ENCODE measurements around the gene R3HDM2.

The R3HDM2 gene

DNA sequence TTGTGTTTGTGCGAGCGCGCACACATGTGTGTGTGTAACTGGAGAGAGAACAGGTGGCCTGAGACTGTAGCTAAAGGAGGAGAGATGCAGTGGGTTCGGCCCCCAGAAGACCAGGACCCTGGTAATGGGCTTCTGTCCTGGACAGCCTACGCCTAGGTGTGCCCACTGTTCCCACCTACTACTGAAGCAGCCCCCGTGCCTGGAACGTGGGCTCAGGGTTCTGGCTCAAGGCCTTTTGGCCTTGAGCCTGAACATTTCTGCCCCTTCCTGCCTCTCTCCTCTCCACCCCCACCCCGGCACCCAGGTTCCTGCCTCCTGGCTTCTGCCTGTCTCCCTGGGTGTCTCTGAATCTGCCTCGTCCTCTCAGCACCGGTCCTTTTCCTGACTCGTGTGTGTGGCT is 215.8 kb downstream of the R3HDM2 start:
- Histone ChIP-seq H3K9me3 (ENCODE audit: insufficient read depth, low read depth, low read length) (no peaks in the 10 kb centered on the region), H3K4me2 (ENCODE audit: low read depth, low read length, poor library complexity, severe bottlenecking) (no peak overlapping the region), H3K27me3 (ENCODE audit: insufficient read depth, low read length, poor library complexity, severe bottlenecking) (no peaks in the 10 kb centered on the region), H3K9ac (ENCODE audit: low read depth, low read length, poor library complexity, severe bottlenecking) (no peak overlapping the region), H3K4me3 (ENCODE audit: low read length, poor library complexity, severe bottlenecking) (no peak overlapping the region), H3K4me1 (ENCODE audit: insufficient read depth, low read length, poor library complexity, severe bottlenecking) (peaks cover 9% of the 10 kb centered on the region), H3F3A (ENCODE audit: low read depth) (no peaks in the 10 kb centered on the region), H3K79me2 (ENCODE audit: insufficient read depth, low read length) (no peaks in the 10 kb centered on the region), H4K20me1 (ENCODE audit: insufficient read depth, low read length, poor library complexity, severe bottlenecking) (no peaks in the 10 kb centered on the region), H2AFZ (ENCODE audit: low read length) (no peak overlapping the region), H3K36me3 (ENCODE audit: insufficient read depth, low read length) (no peaks in the 10 kb centered on the region), H3K9me2 (replicated peaks; ENCODE audit: low read depth, low read length) (no peaks in the 10 kb centered on the region)
- no peak for TF ChIP-seq EZH2phosphoT487 (IDR thresholded peaks at IDR 0.05; ENCODE audit: borderline replicate concordance)
- TF ChIP-seq, protein P1, sequence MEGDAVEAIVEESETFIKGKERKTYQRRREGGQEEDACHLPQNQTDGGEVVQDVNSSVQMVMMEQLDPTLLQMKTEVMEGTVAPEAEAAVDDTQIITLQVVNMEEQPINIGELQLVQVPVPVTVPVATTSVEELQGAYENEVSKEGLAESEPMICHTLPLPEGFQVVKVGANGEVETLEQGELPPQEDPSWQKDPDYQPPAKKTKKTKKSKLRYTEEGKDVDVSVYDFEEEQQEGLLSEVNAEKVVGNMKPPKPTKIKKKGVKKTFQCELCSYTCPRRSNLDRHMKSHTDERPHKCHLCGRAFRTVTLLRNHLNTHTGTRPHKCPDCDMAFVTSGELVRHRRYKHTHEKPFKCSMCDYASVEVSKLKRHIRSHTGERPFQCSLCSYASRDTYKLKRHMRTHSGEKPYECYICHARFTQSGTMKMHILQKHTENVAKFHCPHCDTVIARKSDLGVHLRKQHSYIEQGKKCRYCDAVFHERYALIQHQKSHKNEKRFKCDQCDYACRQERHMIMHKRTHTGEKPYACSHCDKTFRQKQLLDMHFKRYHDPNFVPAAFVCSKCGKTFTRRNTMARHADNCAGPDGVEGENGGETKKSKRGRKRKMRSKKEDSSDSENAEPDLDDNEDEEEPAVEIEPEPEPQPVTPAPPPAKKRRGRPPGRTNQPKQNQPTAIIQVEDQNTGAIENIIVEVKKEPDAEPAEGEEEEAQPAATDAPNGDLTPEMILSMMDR (conservative IDR thresholded peaks at IDR 0.05; ENCODE audit: low read length) = no peak

DNA sequence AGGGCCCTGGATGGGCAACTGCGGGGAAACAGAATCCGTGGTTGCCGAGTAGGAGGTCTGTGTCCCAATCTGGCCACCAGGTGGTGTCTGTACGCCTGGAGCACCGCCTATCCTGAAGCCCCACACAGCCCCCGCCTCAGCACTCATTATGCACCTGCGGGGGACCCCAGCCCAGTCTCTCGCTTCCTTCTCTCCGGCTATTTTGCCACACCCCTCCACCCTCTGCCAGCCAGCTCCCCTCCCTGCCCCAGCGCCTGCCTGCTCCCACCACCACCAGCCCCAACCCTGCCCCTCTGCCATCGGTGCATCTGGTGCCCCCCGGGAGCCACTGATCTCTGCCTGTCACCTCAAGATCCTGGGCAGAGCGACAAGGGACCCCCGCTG is 216.5 kb downstream of the R3HDM2 start:
- Histone ChIP-seq H3K27me3 (ENCODE audit: insufficient read depth, low read length, poor library complexity, severe bottlenecking) (no peaks in the 10 kb centered on the region), H3K9ac (ENCODE audit: low read depth, low read length, poor library complexity, severe bottlenecking) (peak overlapping the region; percentile 56), H3K4me1 (ENCODE audit: insufficient read depth, low read length, poor library complexity, severe bottlenecking) (peaks cover 9% of the 10 kb centered on the region), H4K20me1 (ENCODE audit: insufficient read depth, low read length, poor library complexity, severe bottlenecking) (no peaks in the 10 kb centered on the region), H3K36me3 (ENCODE audit: insufficient read depth, low read length) (no peaks in the 10 kb centered on the region), H3K79me2 (ENCODE audit: insufficient read depth, low read length) (no peaks in the 10 kb centered on the region), H3K9me2 (replicated peaks; ENCODE audit: low read depth, low read length) (no peaks in the 10 kb centered on the region), H3F3A (ENCODE audit: low read depth) (no peaks in the 10 kb centered on the region), H3K4me3 (ENCODE audit: low read length, poor library complexity, severe bottlenecking) (peak overlapping the region; percentile 28), H2AFZ (ENCODE audit: low read length) (peak overlapping the region; percentile 78), H3K4me2 (ENCODE audit: low read depth, low read length, poor library complexity, severe bottlenecking) (peak overlapping the region; percentile 64), H3K9me3 (ENCODE audit: insufficient read depth, low read depth, low read length) (no peaks in the 10 kb centered on the region)
- no peak for TF ChIP-seq EZH2phosphoT487 (IDR thresholded peaks at IDR 0.05; ENCODE audit: borderline replicate concordance)
- TF ChIP-seq, protein P1 (conservative IDR thresholded peaks at IDR 0.05; ENCODE audit: low read length) = peak; percentile 80

GRCh38 chr12:57213763-57214397 is 217.0 kb downstream of the R3HDM2 start:
- Histone ChIP-seq H3K79me2 (ENCODE audit: insufficient read depth, low read length) (no peaks in the 10 kb centered on the region), H3K9me2 (replicated peaks; ENCODE audit: low read depth, low read length) (no peaks in the 10 kb centered on the region), H3K4me3 (ENCODE audit: low read length, poor library complexity, severe bottlenecking) (peak overlapping the region; percentile 47), H3K9ac (ENCODE audit: low read depth, low read length, poor library complexity, severe bottlenecking) (peak overlapping the region; percentile 56), H3K36me3 (ENCODE audit: insufficient read depth, low read length) (no peaks in the 10 kb centered on the region), H3K9me3 (ENCODE audit: insufficient read depth, low read depth, low read length) (no peaks in the 10 kb centered on the region), H2AFZ (ENCODE audit: low read length) (peak overlapping the region; percentile 78), H3F3A (ENCODE audit: low read depth) (no peaks in the 10 kb centered on the region), H3K27me3 (ENCODE audit: insufficient read depth, low read length, poor library complexity, severe bottlenecking) (no peaks in the 10 kb centered on the region), H3K4me2 (ENCODE audit: low read depth, low read length, poor library complexity, severe bottlenecking) (peak overlapping the region; percentile 64), H3K4me1 (ENCODE audit: insufficient read depth, low read length, poor library complexity, severe bottlenecking) (peaks cover 9% of the 10 kb centered on the region), H4K20me1 (ENCODE audit: insufficient read depth, low read length, poor library complexity, severe bottlenecking) (no peaks in the 10 kb centered on the region)
- TF ChIP-seq, protein P1 (conservative IDR thresholded peaks at IDR 0.05; ENCODE audit: low read length) = no peak
- no peak for TF ChIP-seq EZH2phosphoT487 (IDR thresholded peaks at IDR 0.05; ENCODE audit: borderline replicate concordance)
